HG02642 (cell line): ENCODE measurements around the gene ADGB.
A peak's percentile ranks its signal among the peaks of the same experiment; 100 is the strongest.

Experiments used
- ATAC-seq: cut with Tn5 transposase; IDR thresholded peaks from one replicate; pipeline ENCODE4 v1.9.1; 2021; ENCODE audit warnings: mild to moderate bottlenecking; ENCODE audit not compliant: unreplicated experiment, poor library complexity

Gene ADGB

GRCh38 chr6:146857180-146857979 lies 258.6 kb downstream of the ADGB start:
- ATAC-seq, result peak; percentile 95

GRCh38 chr6:146857980-146858347 lies 259.2 kb downstream of the ADGB start:
- ATAC-seq, result peak; percentile 20

GRCh38 chr6:146859206-146859605 lies 260.4 kb downstream of the ADGB start:
- ATAC-seq, result no peak

- ATAC-seq, result no peak
These were observed 261.2 kb downstream of the ADGB start for GRCh38 chr6:146859795-146860495.

GRCh38 chr6:146860583-146860982 lies 261.8 kb downstream of the ADGB start:
- ATAC-seq, result no peak

- no peak for ATAC-seq
These were observed 262.3 kb downstream of the ADGB start for GRCh38 chr6:146861029-146861563.

GRCh38 chr6:146861716-146862115 lies 262.9 kb downstream of the ADGB start:
- no peak for ATAC-seq

- no peak for ATAC-seq
These were observed 263.7 kb downstream of the ADGB start for GRCh38 chr6:146862508-146862919.

GRCh38 chr6:146864300-146864699 lies 265.5 kb downstream of the ADGB start:
- ATAC-seq, result no peak

GRCh38 chr6:146864885-146865284 lies 266.1 kb downstream of the ADGB start:
- ATAC-seq, result no peak
